Mesodermal cell (in vitro differentiated cells): ENCODE results near the gene H19.
A peak's percentile ranks its signal among the peaks of the same experiment; 100 is the strongest.

ENCODE experiments used
- H3K27ac ChIP-seq: 2 replicates; pipeline ENCODE4 v1.7.0; 2013; ENCODE audit warnings: mild to moderate bottlenecking, low read depth, low read length, moderate library complexity; ENCODE audit not compliant: severe bottlenecking
- H3K36me3 ChIP-seq: 2 replicates; pipeline ENCODE4 v1.7.1; 2013; ENCODE audit warnings: mild to moderate bottlenecking, low read length, moderate library complexity; ENCODE audit not compliant: control insufficient read depth, insufficient read depth
- H3K4me1 ChIP-seq: one replicate; pipeline ENCODE4 v1.7.1; 2013; ENCODE audit warnings: mild to moderate bottlenecking, low read length; ENCODE audit not compliant: insufficient read depth, control insufficient read depth, poor library complexity, severe bottlenecking
- H3K4me3 ChIP-seq: 2 replicates; pipeline ENCODE4 v1.7.0; 2013; ENCODE audit warnings: low read length, control low read depth, mild to moderate bottlenecking; ENCODE audit not compliant: insufficient read depth, poor library complexity, severe bottlenecking; ENCODE audit errors: extremely low read depth
- H3K9me3 ChIP-seq: 2 replicates; pipeline ENCODE4 v1.7.1; 2013; ENCODE audit warnings: mild to moderate bottlenecking, low read length, moderate library complexity; ENCODE audit not compliant: control insufficient read depth
- WGBS, 2 experiments: methylation state at CpG; one replicate each; pipeline ENCODE4 v1.1.5; 2013; ENCODE audit warnings: missing lambda C conversion rate in 2 of 2; ENCODE audit not compliant: insufficient coverage in 2 of 2; 5-methylcytosine and 5-hydroxymethylcytosine counted together

H19 gene

GRCh38 chr11:1983601-1983961 lies 14.1 kb downstream of the H19 start:
- Histone ChIP-seq H3K27ac (no peak overlapping the region), H3K36me3 (no peaks in the 10 kb centered on the region), H3K9me3 (no peaks in the 10 kb centered on the region), H3K4me1 (no peaks in the 10 kb centered on the region), H3K4me3 (no peak overlapping the region)
- 84 to 91% methylated on average over 3 to 4 of the region's 12 CpGs for whole genome bisulfite sequencing, 2 experiments

- no CpG with 5 or more reads among the region's 26 CpGs for WGBS, 2 experiments
- no peaks in the 10 kb centered on the region for H3K4me1 ChIP-seq
- H3K36me3 ChIP-seq = no peaks in the 10 kb centered on the region
- H3K4me3 ChIP-seq = no peak overlapping the region
- no peaks in the 10 kb centered on the region for H3K9me3 ChIP-seq
- H3K27ac ChIP-seq = no peak overlapping the region
Measured at GRCh38 chr11:1982873-1983600, 14.6 kb downstream of the H19 start.

GRCh38 chr11:1979607-1980006 lies 18.0 kb downstream of the H19 start:
- no peaks in the 10 kb centered on the region for H3K9me3 ChIP-seq
- no peaks in the 10 kb centered on the region for H3K4me1 ChIP-seq
- no peaks in the 10 kb centered on the region for H3K36me3 ChIP-seq
- WGBS, 2 experiments = no CpG with 5 or more reads among the region's 11 CpGs
- H3K27ac ChIP-seq = no peak overlapping the region
- no peak overlapping the region for H3K4me3 ChIP-seq

- no CpG with 5 or more reads among the region's 26 CpGs for WGBS, 2 experiments
- Histone ChIP-seq H3K9me3 (no peaks in the 10 kb centered on the region), H3K36me3 (no peaks in the 10 kb centered on the region), H3K27ac (no peak overlapping the region), H3K4me1 (no peaks in the 10 kb centered on the region), H3K4me3 (no peak overlapping the region)
Measured at GRCh38 chr11:1978720-1979473, 18.7 kb downstream of the H19 start.

- no CpG with 5 or more reads among the region's 13 CpGs for WGBS, 2 experiments
- no peak overlapping the region for H3K27ac ChIP-seq
Measured at GRCh38 chr11:1975185-1975584, 22.5 kb downstream of the H19 start.

GRCh38 chr11:1970956-1971355 lies 26.7 kb downstream of the H19 start:
- no peaks in the 10 kb centered on the region for H3K4me1 ChIP-seq
- H3K4me3 ChIP-seq = no peak overlapping the region
- WGBS, 2 experiments = 86 to 100% methylated on average over 2 to 4 of the region's 15 CpGs
- no peak overlapping the region for H3K27ac ChIP-seq
- H3K9me3 ChIP-seq = no peaks in the 10 kb centered on the region
- no peaks in the 10 kb centered on the region for H3K36me3 ChIP-seq

More at GRCh38 chr11:1975185-1975584, 22.5 kb downstream of the H19 start:
- Histone ChIP-seq H3K4me1 (no peaks in the 10 kb centered on the region), H3K9me3 (no peaks in the 10 kb centered on the region), H3K36me3 (no peaks in the 10 kb centered on the region), H3K4me3 (no peak overlapping the region)

- H3K4me3 ChIP-seq = no peak overlapping the region
- H3K36me3 ChIP-seq = no peaks in the 10 kb centered on the region
- no peaks in the 10 kb centered on the region for H3K4me1 ChIP-seq
- no peak overlapping the region for H3K27ac ChIP-seq
- no peaks in the 10 kb centered on the region for H3K9me3 ChIP-seq
- no CpG with 5 or more reads among the region's 23 CpGs for WGBS, 2 experiments
Measured at GRCh38 chr11:1969776-1970175, 27.9 kb downstream of the H19 start.

- Histone ChIP-seq H3K4me3 (no peak overlapping the region), H3K36me3 (no peaks in the 10 kb centered on the region), H3K9me3 (no peaks in the 10 kb centered on the region), H3K4me1 (no peaks in the 10 kb centered on the region), H3K27ac (no peak overlapping the region)
- WGBS, 2 experiments = no CpG with 5 or more reads among the region's 21 CpGs
Measured at GRCh38 chr11:1969035-1969434, 28.6 kb downstream of the H19 start.

GRCh38 chr11:1968454-1969002 lies 29.1 kb downstream of the H19 start:
- H3K4me3 ChIP-seq = no peak overlapping the region
- no peaks in the 10 kb centered on the region for H3K9me3 ChIP-seq
- H3K36me3 ChIP-seq = no peaks in the 10 kb centered on the region
- no peaks in the 10 kb centered on the region for H3K4me1 ChIP-seq
- no peak overlapping the region for H3K27ac ChIP-seq
- no CpG with 5 or more reads among the region's 24 CpGs for WGBS, 2 experiments

GRCh38 chr11:1967641-1968225 lies 29.9 kb downstream of the H19 start:
- Histone ChIP-seq H3K4me1 (no peaks in the 10 kb centered on the region), H3K27ac (peak overlapping the region; percentile 29), H3K4me3 (no peak overlapping the region), H3K9me3 (no peaks in the 10 kb centered on the region), H3K36me3 (no peaks in the 10 kb centered on the region)
- WGBS, 2 experiments = no CpG with 5 or more reads among the region's 21 CpGs
